ENCODE results near the gene DYNLL2.
"Not testable (repeated sequence)": the region's sequence is repeated elsewhere in the genome, so short reads cannot be mapped to it uniquely, and the experiment has no call there.

DYNLL2 gene

GRCh38 chr17:58073266-58073665, 10.0 kb upstream of the DYNLL2 start:
- not testable (repeated sequence) for DNase-seq

GRCh38 chr17:58074406-58074805, 8.8 kb upstream of the DYNLL2 start:
- DNase-seq, result not testable (repeated sequence)

GRCh38 chr17:58079300-58080033, 3.8 kb upstream of the DYNLL2 start:
- no peak for DNase-seq

- no peak for DNase-seq
These were observed 1.4 kb upstream of the DYNLL2 start for GRCh38 chr17:58081646-58082340.

- no peak for DNase-seq
These were observed 814 bp upstream of the DYNLL2 start for GRCh38 chr17:58082341-58082869.

- no peak for DNase-seq
These were observed 485 bp downstream of the DYNLL2 start for GRCh38 chr17:58083491-58084316.

- no peak for DNase-seq
These were observed 1.2 kb downstream of the DYNLL2 start for GRCh38 chr17:58084317-58084981.

- no peak for DNase-seq
These were observed 2.0 kb downstream of the DYNLL2 start for GRCh38 chr17:58085039-58085715.

GRCh38 chr17:58086953-58087352, 3.7 kb downstream of the DYNLL2 start:
- DNase-seq, result no peak

GRCh38 chr17:58088624-58089023, 5.4 kb downstream of the DYNLL2 start:
- DNase-seq, result no peak

- no peak for DNase-seq
These were observed 5.9 kb downstream of the DYNLL2 start for GRCh38 chr17:58089111-58089510.

- no peak for DNase-seq
These were observed 7.9 kb downstream of the DYNLL2 start for GRCh38 chr17:58091024-58091567.

GRCh38 chr17:58092101-58092796, 9.0 kb downstream of the DYNLL2 start:
- no peak for DNase-seq

GRCh38 chr17:58092797-58093385, 9.7 kb downstream of the DYNLL2 start:
- DNase-seq, result no peak

- no peak for DNase-seq
These were observed 10.9 kb downstream of the DYNLL2 start for GRCh38 chr17:58094118-58094517.

GRCh38 chr17:58096892-58097291, 13.7 kb downstream of the DYNLL2 start:
- DNase-seq, result no peak

GRCh38 chr17:58097384-58098088, 14.3 kb downstream of the DYNLL2 start:
- no peak for DNase-seq

- DNase-seq, result no peak
These were observed 17.3 kb downstream of the DYNLL2 start for GRCh38 chr17:58100506-58100905.

- not testable (repeated sequence) for DNase-seq
These were observed 18.7 kb downstream of the DYNLL2 start for GRCh38 chr17:58101898-58102297.

GRCh38 chr17:58105093-58105492, 21.9 kb downstream of the DYNLL2 start:
- DNase-seq, result no peak

Measured in NCI-H524 treated with DMSO at 0.1 percent for 48 hours (cell line).